Trophoblast cell (in vitro differentiated cells and primary cell): Measurements from ENCODE around the gene PRSS3.

Experiments used
- DNase-seq, 2 donors: peaks; one replicate each; pipeline ENCODE4 v3.0.0-alpha.2; 2016
- H2AFZ ChIP-seq: 2 replicates; pipeline ENCODE4 v1.6.1; 2013; ENCODE audit warnings: low read length, moderate library complexity, mild to moderate bottlenecking; ENCODE audit not compliant: insufficient read depth, poor library complexity
- H2AK5ac ChIP-seq: 2 replicates; pipeline ENCODE4 v1.6.1; 2013; ENCODE audit warnings: mild to moderate bottlenecking, low read length
- H2BK120ac ChIP-seq: 2 replicates; pipeline ENCODE4 v1.6.1; 2013; ENCODE audit warnings: low read length, mild to moderate bottlenecking, moderate library complexity; ENCODE audit not compliant: insufficient read depth, poor library complexity
- H2BK12ac ChIP-seq: 2 replicates; pipeline ENCODE4 v1.6.1; 2013; ENCODE audit warnings: mild to moderate bottlenecking, low read length, moderate library complexity
- H2BK5ac ChIP-seq: 2 replicates; pipeline ENCODE4 v1.6.1; 2013; ENCODE audit warnings: low read length, low read depth, moderate library complexity, mild to moderate bottlenecking; ENCODE audit not compliant: poor library complexity
- H3K14ac ChIP-seq: 2 replicates; pipeline ENCODE4 v1.6.1; 2013; ENCODE audit warnings: mild to moderate bottlenecking, low read length
- H3K18ac ChIP-seq: 2 replicates; pipeline ENCODE4 v1.6.1; 2013; ENCODE audit warnings: mild to moderate bottlenecking, low read length
- H3K23ac ChIP-seq: 2 replicates; pipeline ENCODE4 v1.6.1; 2013; ENCODE audit warnings: low read length
- H3K27ac ChIP-seq: 2 replicates; pipeline ENCODE4 v1.5.1; 2013; ENCODE audit warnings: low read depth, mild to moderate bottlenecking, inconsistent platforms, low read length, moderate library complexity
- H3K27me3 ChIP-seq: 2 replicates; pipeline ENCODE4 v1.6.1; 2013; ENCODE audit warnings: inconsistent platforms, mild to moderate bottlenecking, low read length, moderate library complexity; ENCODE audit not compliant: insufficient read depth
- H3K36me3 ChIP-seq, 2 experiments: 1 replicate in 1 of 2; 2 replicates in 1 of 2; pipeline ENCODE4 v1.6.1; 2013; ENCODE audit warnings: low read length in 2 of 2, mild to moderate bottlenecking in 2 of 2, moderate library complexity in 1 of 2; ENCODE audit not compliant: insufficient read depth in 2 of 2, control insufficient read depth in 1 of 2
- H3K4ac ChIP-seq: 2 replicates; pipeline ENCODE4 v1.6.1; 2013; ENCODE audit warnings: low read depth, mild to moderate bottlenecking, low read length, moderate library complexity
- H3K4me1 ChIP-seq, 2 experiments: 1 replicate in 1 of 2; 2 replicates in 1 of 2; pipeline ENCODE4 v1.6.1; 2013; ENCODE audit warnings: low read length in 2 of 2, mild to moderate bottlenecking in 2 of 2, moderate library complexity in 1 of 2; ENCODE audit not compliant: insufficient read depth in 2 of 2, control insufficient read depth in 1 of 2
- H3K4me2 ChIP-seq: 2 replicates; pipeline ENCODE4 v1.6.1; 2013; ENCODE audit warnings: inconsistent platforms, mild to moderate bottlenecking, low read length, moderate library complexity
- H3K4me3 ChIP-seq: 2 replicates; pipeline ENCODE4 v1.5.1; 2013; ENCODE audit warnings: mild to moderate bottlenecking, low read depth, low read length, inconsistent platforms
- H3K79me1 ChIP-seq: one replicate; pipeline ENCODE4 v1.6.1; 2013; ENCODE audit warnings: low read length
- H3K79me2 ChIP-seq: 2 replicates; pipeline ENCODE4 v1.6.1; 2013; ENCODE audit warnings: low read length, mild to moderate bottlenecking; ENCODE audit not compliant: control insufficient read depth, insufficient read depth, poor library complexity
- H3K9ac ChIP-seq: 2 replicates; pipeline ENCODE4 v1.6.1; 2013; ENCODE audit warnings: mild to moderate bottlenecking, low read length
- H3K9me3 ChIP-seq: 2 replicates; pipeline ENCODE4 v1.6.1; 2013; ENCODE audit warnings: low read depth, mild to moderate bottlenecking, control low read depth, inconsistent platforms, low read length; ENCODE audit not compliant: insufficient read depth
- H4K12ac ChIP-seq: 2 replicates; pipeline ENCODE4 v1.6.1; 2013; ENCODE audit warnings: low read depth, mild to moderate bottlenecking, low read length, moderate library complexity
- H4K8ac ChIP-seq: 2 replicates; pipeline ENCODE4 v1.6.1; 2013; ENCODE audit warnings: low read depth, mild to moderate bottlenecking, low read length, moderate library complexity
- H4K91ac ChIP-seq: one replicate; pipeline ENCODE4 v1.6.1; 2013; ENCODE audit warnings: low read depth, mild to moderate bottlenecking, low read length, moderate library complexity
- WGBS: extraction: QIAGEN DNeasy Blood & Tissue Kit; methylation state at CpG from one replicate; pipeline ENCODE4 v1.1.7; 2013; ENCODE audit warnings: missing lambda C conversion rate; ENCODE audit not compliant: insufficient read length, insufficient coverage; ENCODE audit errors: extremely low coverage; 5-methylcytosine and 5-hydroxymethylcytosine counted together

The PRSS3 gene

DNA sequence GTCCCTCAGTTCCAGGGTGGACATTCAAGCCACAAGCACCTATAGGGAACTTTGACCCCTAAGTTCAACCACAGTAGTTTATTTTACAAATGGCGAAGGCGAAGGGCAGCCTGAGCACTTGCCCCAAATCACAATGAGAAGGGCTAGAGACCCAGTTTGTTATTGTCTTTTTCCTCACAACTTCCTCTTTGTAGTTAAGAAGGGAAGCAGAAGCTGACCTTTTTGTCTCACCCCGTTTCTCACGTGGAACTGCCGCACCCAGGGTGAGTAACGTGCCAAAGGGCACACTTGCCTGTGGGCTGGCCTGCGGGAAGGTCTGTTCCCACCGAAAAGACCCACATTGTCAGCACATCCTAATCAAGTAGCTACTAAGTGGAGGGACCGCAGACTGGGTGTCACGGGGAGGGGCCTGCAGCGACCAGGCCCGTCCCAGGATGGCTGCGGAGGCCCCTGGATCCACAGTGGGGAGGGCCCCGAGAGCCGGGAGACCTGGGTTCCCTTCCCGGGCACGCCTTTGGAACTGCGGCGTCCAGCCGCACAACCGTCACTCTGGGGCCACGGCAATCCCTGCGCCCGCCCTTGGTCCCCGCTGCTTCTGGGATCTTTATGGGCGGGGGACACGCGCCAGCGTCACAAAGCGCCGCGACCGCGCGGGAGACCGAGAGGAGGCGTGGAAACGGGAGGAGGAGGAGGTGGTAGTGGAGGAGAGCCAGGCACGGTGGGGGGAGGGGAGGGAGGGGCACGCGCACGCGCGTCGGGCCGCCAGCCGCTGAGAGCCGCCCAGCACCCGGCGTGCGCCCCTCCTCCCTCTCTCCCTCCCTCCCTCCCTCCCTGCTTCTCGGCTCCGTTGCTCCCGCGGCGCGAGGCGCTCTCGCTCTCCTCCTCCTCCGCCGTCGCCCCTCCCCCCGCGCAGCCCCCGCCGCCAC is 21.2 kb downstream of the PRSS3 start, which contains the start of gene UBE2R2:
Gene UBE2R2 (plus strand): TSS at position 834 of the 926 bp plus-strand sequence. CDS start 598 bp downstream, outside the sequence.
- H2BK12ac ChIP-seq: peak within 1 kb of the TSS; percentile 73
- H4K12ac ChIP-seq: peak within 1 kb of the TSS; percentile 100
- peak within 1 kb of the TSS; percentile 100 for H2AK5ac ChIP-seq
- peak within 1 kb of the TSS; percentile 100 for H3K9ac ChIP-seq
- peak; percentile 88 to 91 for DNase-seq
- no peaks in the 10 kb centered on the region for H3K36me3 ChIP-seq
- peak within 1 kb of the TSS; percentile 88 for H3K4me2 ChIP-seq
- no peaks in the 10 kb centered on the region for H3K9me3 ChIP-seq
- peak within 1 kb of the TSS; percentile 100 for H3K4ac ChIP-seq
- H2BK120ac ChIP-seq: peak within 1 kb of the TSS; percentile 100
- peak within 1 kb of the TSS; percentile 100 for H4K8ac ChIP-seq
- peak within 1 kb of the TSS; percentile 94 for H3K4me3 ChIP-seq
- H3K4me1 ChIP-seq: peaks cover 0 to 7% of the 10 kb centered on the region in 2 experiments
- peak within 1 kb of the TSS; percentile 98 for H4K91ac ChIP-seq
- peak within 1 kb of the TSS; percentile 98 for H2BK5ac ChIP-seq
- WGBS: no CpG with 5 or more reads among the region's 66 CpGs
- peaks cover 28% of the 10 kb centered on the region for H3K79me2 ChIP-seq
- H3K23ac ChIP-seq: peak within 1 kb of the TSS; percentile 83
- peak within 1 kb of the TSS; percentile 100 for H3K27ac ChIP-seq
- H2AFZ ChIP-seq: peak within 1 kb of the TSS; percentile 93
- peak within 1 kb of the TSS; percentile 100 for H3K18ac ChIP-seq
- H3K27me3 ChIP-seq: no peaks in the 10 kb centered on the region
- H3K14ac ChIP-seq: peak within 1 kb of the TSS; percentile 100
- peaks cover 19% of the 10 kb centered on the region for H3K79me1 ChIP-seq

DNA sequence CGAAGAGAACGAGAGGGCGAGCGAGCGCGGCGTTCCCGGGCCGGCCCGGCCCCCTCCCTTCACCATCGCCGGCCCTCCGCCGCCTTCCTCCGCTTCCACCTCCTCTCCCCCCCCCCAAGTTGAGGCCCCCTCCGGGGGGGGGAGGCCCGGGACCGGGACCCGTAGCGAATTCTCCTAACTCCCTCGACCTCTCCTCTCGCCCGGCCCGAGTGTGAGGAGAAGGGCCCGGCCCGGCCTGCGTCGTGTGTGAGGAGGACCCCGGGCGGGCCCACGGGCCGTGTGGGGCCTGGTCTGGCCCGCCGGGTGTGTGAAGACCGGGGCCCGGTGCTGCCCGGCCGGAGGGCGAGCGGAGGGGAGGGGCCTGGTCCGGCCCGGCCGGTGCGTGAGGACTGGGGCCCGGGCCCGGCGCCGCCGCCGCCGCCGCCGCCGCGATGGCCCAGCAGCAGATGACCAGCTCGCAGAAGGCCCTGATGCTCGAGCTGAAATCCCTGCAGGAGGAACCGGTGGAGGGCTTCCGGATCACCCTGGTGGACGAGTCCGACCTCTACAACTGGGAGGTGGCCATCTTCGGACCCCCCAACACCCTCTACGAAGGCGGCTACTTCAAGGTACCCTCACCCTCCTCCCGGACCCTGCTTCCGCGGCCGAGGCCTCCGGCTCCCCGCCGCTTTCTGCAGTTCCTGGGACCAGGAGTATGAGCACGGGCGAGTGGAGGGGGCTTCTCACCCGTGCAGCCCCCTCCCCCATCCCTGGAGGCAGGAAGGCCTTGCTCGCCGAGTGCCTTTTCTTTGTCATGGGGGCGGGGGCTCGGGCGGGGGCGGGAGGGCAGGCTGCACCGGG is 22.2 kb downstream of the PRSS3 start:
- Histone ChIP-seq H2AK5ac (peak overlapping the region; percentile 100), H4K8ac (peak overlapping the region; percentile 100), H3K36me3 (no peaks in the 10 kb centered on the region), H3K4me1 (peaks cover 0 to 7% of the 10 kb centered on the region in 2 experiments), H3K79me1 (peaks cover 19% of the 10 kb centered on the region), H3K4me2 (peak overlapping the region; percentile 88), H3K4ac (peak overlapping the region; percentile 100), H4K12ac (peak overlapping the region; percentile 100), H3K23ac (peak overlapping the region; percentile 83), H3K14ac (peak overlapping the region; percentile 100), H3K27ac (peak overlapping the region; percentile 100), H3K79me2 (peaks cover 32% of the 10 kb centered on the region), H2BK5ac (peak overlapping the region; percentile 98), H2AFZ (peak overlapping the region; percentile 93), H3K4me3 (peak overlapping the region; percentile 94), H2BK12ac (peak overlapping the region; percentile 71), H3K18ac (peak overlapping the region; percentile 100), H3K9ac (peak overlapping the region; percentile 100), H2BK120ac (peak overlapping the region; percentile 100), H4K91ac (peak overlapping the region; percentile 98), H3K9me3 (no peaks in the 10 kb centered on the region), H3K27me3 (no peaks in the 10 kb centered on the region)
- no CpG with 5 or more reads among the region's 81 CpGs for WGBS
- peak; percentile 69 to 77 for DNase-seq

DNA sequence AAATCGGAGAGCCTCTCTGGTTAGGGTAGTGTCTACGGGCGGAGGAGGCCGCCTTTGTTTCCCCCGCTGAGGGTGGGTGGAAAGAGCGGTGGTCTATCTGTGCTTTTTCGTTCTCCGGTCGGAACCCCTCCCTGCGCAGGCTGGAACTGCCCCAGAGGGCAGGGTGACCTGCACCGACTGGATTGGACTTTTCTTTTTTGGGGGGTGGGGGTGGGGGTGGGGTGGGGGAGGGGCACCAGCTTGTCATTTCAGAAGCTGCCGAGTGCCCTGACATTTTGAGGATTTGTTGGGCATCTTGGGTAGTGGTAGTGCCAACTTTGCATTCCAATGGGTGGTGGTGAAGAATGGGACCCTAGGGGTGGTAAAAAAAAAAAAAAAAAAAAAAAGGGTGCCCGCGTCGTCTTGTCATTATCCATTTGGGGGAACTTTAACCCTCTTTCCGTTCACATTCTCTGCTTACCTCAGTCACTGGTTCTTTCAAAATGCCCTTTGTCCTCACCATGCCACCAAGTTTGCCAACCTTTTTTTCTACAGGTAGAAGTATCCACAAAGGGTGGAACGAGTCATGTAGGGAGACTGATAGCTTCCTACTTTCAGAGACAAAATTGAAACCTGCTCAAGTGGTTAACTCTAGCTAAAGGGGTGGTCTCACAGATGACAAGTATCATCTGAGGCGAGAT is 22.9 kb downstream of the PRSS3 start:
- H3K14ac ChIP-seq: peak overlapping the region; percentile 98
- H4K91ac ChIP-seq: peak overlapping the region; percentile 75
- H3K4ac ChIP-seq: peak overlapping the region; percentile 96
- peak overlapping the region; percentile 94 for H3K4me3 ChIP-seq
- no peak overlapping the region for H3K23ac ChIP-seq
- H3K36me3 ChIP-seq: no peaks in the 10 kb centered on the region
- H2BK12ac ChIP-seq: no peak overlapping the region
- peak overlapping the region; percentile 92 for H4K12ac ChIP-seq
- no CpG with 5 or more reads among the region's 18 CpGs for WGBS
- no peaks in the 10 kb centered on the region for H3K27me3 ChIP-seq
- peak overlapping the region; percentile 87 for H3K18ac ChIP-seq
- peak overlapping the region; percentile 98 for H2BK5ac ChIP-seq
- H3K9me3 ChIP-seq: no peaks in the 10 kb centered on the region
- H3K4me1 ChIP-seq: peaks cover 0 to 7% of the 10 kb centered on the region in 2 experiments
- H2AK5ac ChIP-seq: no peak overlapping the region
- DNase-seq: no peak
- H3K4me2 ChIP-seq: peak overlapping the region; percentile 90
- peaks cover 19% of the 10 kb centered on the region for H3K79me1 ChIP-seq
- peak overlapping the region; percentile 90 for H3K9ac ChIP-seq
- H3K79me2 ChIP-seq: peaks cover 32% of the 10 kb centered on the region
- peak overlapping the region; percentile 100 for H3K27ac ChIP-seq
- no peak overlapping the region for H2BK120ac ChIP-seq
- peak overlapping the region; percentile 93 for H2AFZ ChIP-seq
- H4K8ac ChIP-seq: peak overlapping the region; percentile 100
